GM20431 (cell line): ENCODE data around the gene ADAM12.
"Not testable (repeated sequence)": the region's sequence is repeated elsewhere in the genome, so short reads cannot be mapped to it uniquely, and the experiment has no call there.

ENCODE experiments used
- in situ Hi-C: fragments of 300-500 bp; cut with MseI, MboI; formaldehyde crosslinking; loops from one replicate; pipeline ENCODE4 v1.15.0; 2020; ENCODE audit warnings: low sequenced_read_pairs; ENCODE audit not compliant: unreplicated experiment

ADAM12 gene

DNA sequence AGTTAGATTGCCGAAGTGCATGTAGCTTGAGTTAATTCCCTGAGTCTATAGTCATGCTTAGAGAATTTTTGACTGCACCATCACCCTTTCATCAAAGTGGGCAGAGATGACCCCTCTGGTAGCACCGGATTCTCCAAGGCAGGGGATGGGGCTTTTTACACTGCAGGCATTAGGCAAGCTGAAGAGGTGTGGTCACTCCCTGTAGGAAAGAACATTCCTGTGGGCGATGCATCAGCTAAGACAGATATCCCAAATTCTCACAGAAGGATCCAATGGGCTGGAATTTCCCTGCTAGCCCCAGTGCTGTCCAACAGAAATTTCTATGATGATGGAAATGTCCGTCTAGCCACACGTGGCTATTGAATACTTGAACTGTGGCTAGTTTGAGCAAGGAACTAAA is 118.2 kb downstream of the ADAM12 start:
- in situ Hi-C loops = no loop called here

GRCh38 chr10:126268013-126268920 is 120.0 kb downstream of the ADAM12 start:
- in situ Hi-C loops = no loop called here

- in situ Hi-C loops = no loop called here
Measured at GRCh38 chr10:126264102-126265018, 123.9 kb downstream of the ADAM12 start.

- in situ Hi-C loops = no loop called here
Measured at GRCh38 chr10:126263006-126263676, 125.1 kb downstream of the ADAM12 start.

DNA sequence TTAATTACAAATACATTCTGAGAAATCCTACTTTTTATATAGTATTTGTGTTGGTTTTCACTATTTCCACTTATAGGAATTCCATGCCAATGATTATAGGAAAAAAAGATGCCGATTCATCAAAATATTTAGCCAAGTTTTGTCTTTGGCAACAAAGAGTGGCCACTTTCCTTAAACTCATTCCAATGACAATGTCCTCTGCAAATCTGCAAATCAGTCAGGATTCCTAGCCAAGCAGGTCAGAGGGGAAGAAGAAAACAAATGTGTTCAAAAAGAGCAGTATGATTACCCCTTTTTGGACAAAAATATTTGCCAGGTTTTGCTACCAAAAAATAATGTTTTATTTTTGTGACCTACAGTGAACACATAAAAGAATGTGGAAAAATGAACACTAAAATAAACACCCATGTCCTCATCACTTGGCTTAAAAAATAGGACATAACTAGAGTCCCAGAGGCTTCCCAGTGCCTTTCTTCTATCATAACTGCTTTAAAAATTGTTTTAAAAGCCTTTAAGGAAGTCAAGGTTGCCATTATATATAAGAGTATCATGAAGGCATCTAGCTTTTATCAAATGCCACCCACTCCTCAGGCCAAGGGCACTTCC is 125.9 kb downstream of the ADAM12 start:
- in situ Hi-C loops = no loop called here

DNA sequence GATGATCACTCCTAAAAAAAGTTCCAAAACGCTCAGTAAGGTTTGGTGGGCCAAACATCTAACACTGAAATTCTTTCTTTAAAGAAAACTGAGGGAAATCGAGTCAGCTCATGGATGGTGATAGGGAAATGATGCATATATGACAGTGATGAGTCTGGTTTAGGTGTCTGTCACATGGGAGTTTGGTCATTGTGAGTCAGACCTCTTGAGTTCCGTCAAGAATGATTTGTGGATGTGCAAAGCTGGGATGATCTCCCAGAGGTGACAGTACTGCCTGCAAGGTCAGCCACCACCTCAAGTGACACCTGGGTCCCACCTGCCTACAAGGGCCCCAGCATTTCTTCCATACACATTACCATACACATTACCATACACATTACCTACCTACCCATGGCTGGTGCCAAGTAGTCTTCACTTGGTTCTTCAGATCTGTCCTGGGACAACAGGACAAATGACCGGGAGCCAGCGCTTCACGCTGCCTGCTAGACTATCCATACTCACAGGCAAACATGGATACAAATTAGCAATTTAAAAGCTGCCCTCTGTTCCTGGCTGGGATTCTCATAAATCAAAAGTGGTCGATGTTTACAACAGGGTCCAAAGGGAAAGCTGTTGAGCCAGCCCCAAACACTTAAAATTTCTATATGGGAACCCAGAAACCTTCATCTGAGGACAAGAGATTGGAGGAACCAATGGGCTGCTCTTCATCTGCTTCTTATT is 128.4 kb downstream of the ADAM12 start:
- in situ Hi-C loops = no loop called here

DNA sequence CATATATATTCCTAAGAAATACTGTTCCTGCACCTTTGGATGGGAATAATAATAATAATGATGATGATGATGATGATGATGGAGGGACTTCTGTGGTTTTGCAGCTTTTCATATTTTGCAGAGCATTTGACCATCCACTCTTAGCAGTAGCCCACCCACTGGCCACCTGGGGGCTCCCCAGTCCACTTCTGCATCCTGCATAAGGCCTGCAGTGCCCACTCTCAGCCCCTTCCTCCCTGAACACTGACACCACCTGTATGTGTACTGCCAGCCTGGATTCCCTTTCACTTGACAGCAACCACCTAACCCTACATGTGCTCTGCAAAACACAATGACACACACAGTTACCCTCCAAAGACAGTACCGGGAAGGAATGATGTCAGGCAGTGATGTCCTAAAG is 131.4 kb downstream of the ADAM12 start:
- in situ Hi-C loops = no loop called here

- in situ Hi-C loops = no loop called here
Measured at GRCh38 chr10:126255313-126255712, 133.0 kb downstream of the ADAM12 start.

GRCh38 chr10:126253611-126253998 is 134.7 kb downstream of the ADAM12 start:
- in situ Hi-C loops = no loop called here

GRCh38 chr10:126252884-126253610 is 135.2 kb downstream of the ADAM12 start:
- in situ Hi-C loops = no loop called here

DNA sequence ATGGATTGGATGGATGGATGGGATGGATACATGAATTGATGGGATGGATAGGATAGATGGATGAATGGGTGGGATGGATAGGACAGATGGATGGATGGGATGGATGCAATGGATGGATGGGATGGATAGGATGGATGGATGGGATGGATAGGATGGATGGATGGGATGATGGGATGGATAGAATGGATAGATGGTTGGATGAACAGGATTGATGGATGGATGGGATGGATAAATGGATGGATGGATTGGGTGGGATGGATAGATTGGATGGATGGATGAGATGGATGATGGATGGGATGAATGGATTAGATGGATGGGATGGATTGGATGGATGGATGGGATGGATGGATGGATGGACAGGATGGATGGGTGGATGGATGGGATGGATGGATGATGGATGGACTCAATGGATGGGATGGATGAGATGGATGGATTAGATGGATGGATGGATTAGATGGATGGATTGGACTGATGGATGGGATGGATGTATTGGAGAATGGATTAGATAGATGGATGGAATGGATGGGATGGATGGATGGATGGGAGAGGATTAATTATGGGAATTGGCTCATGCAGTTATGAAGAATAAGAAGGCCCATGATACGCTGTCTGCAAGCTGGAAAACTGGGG is 136.4 kb downstream of the ADAM12 start:
- in situ Hi-C loops = no loop called here

DNA sequence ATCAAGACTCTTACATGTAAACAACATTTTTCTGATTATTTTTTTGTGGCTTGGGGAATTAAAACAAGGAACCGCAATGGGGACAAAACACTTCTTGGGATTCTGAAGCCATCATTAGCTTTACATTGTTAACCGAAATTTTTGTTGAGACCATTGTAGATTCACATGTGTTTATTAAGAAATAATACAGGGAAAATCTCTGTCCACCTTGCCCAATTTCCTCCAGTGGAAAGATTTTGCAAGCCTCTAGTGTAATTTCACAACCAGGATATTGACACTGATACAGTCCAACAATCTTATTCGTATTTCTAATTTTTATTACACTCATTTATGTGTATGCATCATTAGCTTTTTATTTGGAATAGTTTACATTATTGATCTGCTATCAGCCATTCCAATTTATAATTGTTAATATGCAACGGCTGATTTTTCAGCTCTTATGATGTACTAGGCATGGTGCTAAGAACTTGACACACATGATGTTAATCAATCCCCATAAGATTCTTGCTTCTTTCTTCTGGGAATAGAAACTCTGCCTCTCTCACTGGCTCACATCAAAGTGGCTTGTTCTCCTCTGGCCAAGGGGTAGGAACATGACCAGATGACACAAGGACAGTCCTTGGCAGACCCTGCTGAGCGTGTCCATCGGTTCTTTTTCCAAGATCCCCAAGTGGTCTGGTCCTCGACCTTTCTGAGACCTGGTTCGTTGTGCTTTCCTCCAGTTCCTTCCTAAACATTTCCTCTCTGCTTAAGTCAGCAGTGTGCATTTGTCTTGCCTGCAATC is 137.6 kb downstream of the ADAM12 start:
- in situ Hi-C loops = no loop called here

DNA sequence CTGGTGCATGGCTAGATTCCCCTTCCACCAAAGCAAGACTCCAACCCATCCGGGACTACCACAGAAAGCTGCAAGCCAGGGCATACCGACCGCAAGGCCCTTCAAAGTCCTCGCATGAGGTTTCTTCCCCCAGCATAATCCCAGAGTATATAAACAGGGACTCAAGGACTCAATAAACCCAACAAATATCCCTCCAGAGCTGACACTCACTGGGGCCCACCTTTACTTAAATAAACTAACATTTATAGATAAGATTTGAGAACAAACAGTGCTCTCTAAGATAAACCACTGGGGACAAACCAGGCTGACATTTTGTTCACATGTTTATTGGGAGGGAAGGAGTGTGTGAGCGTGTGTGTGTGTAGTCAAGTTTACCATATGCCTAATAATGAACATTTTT is 138.2 kb downstream of the ADAM12 start:
- in situ Hi-C loops = no loop called here

DNA sequence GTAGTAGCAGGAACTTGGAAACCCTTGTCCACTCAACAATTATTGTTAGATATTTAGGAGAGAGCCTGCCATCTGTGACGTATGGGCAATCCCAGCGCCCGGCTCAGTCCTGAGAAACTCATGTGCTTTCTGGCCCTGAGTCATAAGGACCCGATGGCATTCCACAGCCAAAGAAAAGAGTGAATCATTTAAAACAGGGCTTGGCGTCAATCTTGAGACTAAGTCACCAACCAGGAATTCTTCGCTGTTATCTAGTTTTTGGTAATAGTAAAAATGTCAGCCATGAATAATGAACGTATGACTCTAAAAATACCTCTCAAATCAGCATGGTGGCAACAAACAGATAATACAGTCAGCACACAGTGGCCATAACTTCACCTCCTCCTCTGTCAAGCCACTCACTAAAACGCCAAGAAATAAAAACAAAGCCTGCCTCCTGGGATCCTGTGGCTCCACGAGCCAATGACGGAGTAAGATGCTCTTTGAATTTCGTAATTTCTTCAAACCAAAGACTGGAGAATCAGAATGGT is 140.8 kb downstream of the ADAM12 start:
- in situ Hi-C loops = no loop called here

DNA sequence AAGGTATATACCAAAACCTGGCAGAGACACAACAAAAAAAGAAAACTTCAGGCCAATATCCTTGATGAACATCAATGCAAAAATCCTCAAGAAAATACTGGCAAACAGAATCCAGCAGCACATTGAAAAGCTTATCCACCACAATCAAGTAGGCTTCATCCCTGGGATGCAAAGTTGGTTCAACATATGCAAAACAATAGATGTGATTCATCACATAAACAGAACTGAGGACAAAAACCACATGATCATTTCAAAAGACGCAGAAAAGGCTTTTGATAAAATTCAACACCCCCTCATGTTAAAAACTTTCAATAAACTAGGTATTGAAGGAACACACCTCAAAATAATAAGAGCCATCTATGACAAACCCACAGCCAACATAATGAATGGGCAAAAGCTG is 141.9 kb downstream of the ADAM12 start:
- in situ Hi-C loops = not testable (repeated sequence)

DNA sequence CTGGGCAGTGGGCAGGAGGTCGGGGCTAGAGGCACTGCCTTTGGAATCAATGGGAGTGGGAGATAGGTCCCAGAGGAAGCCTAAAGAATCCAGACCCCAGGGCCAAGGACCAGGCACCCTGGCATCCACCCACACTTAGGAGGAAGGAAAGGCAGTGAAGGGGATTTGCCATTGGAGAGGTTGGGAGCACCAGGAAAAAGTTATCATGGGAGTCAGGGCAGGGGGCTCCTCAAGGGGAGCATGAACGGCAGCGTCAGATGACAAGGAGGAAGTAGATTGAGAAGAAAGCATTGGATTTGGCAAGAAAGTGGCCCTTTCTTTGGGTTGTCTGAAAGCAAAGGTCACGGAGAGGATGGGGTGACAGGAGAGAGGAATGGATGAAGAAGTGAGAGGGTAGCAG is 142.8 kb downstream of the ADAM12 start:
- in situ Hi-C loops = no loop called here

DNA sequence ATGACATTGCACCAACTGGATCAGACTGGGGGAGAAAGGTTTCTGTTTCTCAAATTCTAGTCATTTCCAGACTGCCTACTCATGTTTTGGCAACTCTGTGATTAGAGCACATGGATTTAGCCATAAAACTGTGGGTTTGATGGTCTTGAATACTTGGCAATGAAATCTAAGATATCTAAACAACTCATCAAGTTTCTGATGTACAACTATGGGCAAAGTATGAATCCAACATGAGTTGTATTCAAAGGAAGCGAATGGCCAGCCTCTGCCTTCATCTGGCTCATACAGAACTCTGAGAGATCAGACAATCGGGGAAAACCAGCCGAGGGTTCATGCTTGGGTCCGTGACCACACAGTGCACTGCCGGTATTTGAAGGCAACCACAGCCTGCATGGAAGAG is 144.3 kb downstream of the ADAM12 start:
- in situ Hi-C loops = no loop called here
